Suprapubic skin (tissue), 4 donors: Measurements from ENCODE around the gene RGS6. TPM values are rescaled to one million over a fixed set of nuclear protein-coding genes. Genes with fewer than 3 reads are reported as not detected.

Source experiments
- DNase-seq, 2 donors: peaks; one replicate each; pipeline ENCODE4 v3.0.0-alpha.2; 2019; ENCODE audit warnings: low spot score in 2 of 2
- H3K27ac ChIP-seq: fragments of 200-600 bp; sonication (generic); one replicate; pipeline ENCODE4 v1.5.1; 2019
- H3K27me3 ChIP-seq: fragments of 200-600 bp; sonication (generic); one replicate; pipeline ENCODE4 v1.5.1; 2019
- H3K36me3 ChIP-seq: fragments of 200-600 bp; sonication (generic); one replicate; pipeline ENCODE4 v1.5.1; 2019
- H3K4me1 ChIP-seq: fragments of 200-600 bp; sonication (generic); one replicate; pipeline ENCODE4 v1.5.1; 2019
- H3K4me3 ChIP-seq: fragments of 200-600 bp; sonication (generic); one replicate; pipeline ENCODE4 v1.5.1; 2019; ENCODE audit warnings: mild to moderate bottlenecking
- H3K9me3 ChIP-seq: fragments of 200-600 bp; sonication (generic); one replicate; pipeline ENCODE4 v1.5.1; 2019
- EP300 ChIP-seq: sonication (generic); formaldehyde crosslinking; IDR thresholded peaks from one replicate; pipeline ENCODE4 v1.6.1; 2017; ENCODE audit warnings: antibody characterized with exemption
- POLR2A ChIP-seq, 2 donors: fragments of 450-650 bp; IDR thresholded peaks; one replicate each; pipeline ENCODE4 v1.6.1; 2017; ENCODE audit warnings: antibody characterized with exemption in 2 of 2, mild to moderate bottlenecking in 2 of 2, moderate library complexity in 2 of 2
- POLR2AphosphoS5 ChIP-seq, 3 donors: sonication (generic); formaldehyde crosslinking; IDR thresholded peaks; one replicate each; pipeline ENCODE4 v1.6.1; 2017; ENCODE audit warnings: antibody characterized with exemption in 3 of 3
- whole genome bisulfite sequencing: methylation state at CpG from one replicate; pipeline ENCODE4 v1.1.5; 2018; 5-methylcytosine and 5-hydroxymethylcytosine counted together
- total RNA-seq, 4 donors: library from RNA; depleted of rRNA; stranded (reverse); fragments of >200 nt; gene quantifications; one replicate each; pipeline ENCODE4 v1.1.0, GENCODE V29; 2016
- TF ChIP-seq, protein P1 (sequence below), 2 donors: fragments of 200-600 bp in 1 of 2; fragments of 450-650 bp in 1 of 2; sonication (generic) in 1 of 2; IDR thresholded peaks; one replicate each; pipeline ENCODE4 v1.5.1; 2016 to 2019; ENCODE audit warnings: antibody characterized with exemption in 2 of 2, mild to moderate bottlenecking in 1 of 2, moderate library complexity in 1 of 2

Gene RGS6
- total RNA-seq, 4 donors from 2014 or later, result 0.08 to 4.4 (median 1.0) TPM

DNA sequence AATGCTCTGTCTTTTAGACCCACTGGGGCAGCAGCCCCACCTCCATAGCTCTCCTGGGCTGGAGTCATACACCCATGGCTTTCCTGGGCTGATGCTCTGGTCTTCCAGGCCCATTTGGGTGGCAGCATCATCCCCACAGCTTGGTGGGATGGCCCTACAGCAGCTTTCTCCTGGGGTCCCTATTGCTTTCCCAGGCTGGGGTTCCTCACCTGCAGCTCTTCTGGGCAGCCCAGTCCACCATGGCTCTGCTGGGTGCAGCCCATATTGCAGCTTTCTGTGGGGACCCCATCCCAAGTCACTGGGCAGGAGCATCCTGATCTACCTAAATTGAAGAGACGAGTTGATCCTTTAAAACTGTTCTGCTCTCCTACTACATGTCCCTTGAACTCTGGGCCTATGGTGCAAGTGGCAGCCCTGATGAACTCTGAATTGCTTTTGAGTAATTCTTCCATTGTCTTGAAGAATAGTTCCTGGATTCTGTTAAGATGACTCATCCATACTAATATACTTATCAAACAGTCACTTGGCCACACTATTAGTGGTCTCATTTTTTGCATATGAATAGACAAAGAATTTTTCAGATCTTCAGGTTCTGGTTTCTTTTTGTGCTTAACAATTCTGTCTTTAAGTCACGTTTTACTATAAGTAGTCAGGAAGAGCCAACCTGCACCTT is 571.6 kb downstream of the RGS6 start:
- no peak for DNase-seq
- Histone ChIP-seq H3K27ac (no peak overlapping the region), H3K27me3 (no peaks in the 10 kb centered on the region), H3K4me3 (no peak overlapping the region), H3K9me3 (no peaks in the 10 kb centered on the region), H3K36me3 (no peaks in the 10 kb centered on the region), H3K4me1 (no peaks in the 10 kb centered on the region)
- 85% methylated on average over 2 of the region's 2 CpGs for WGBS
- TF ChIP-seq, protein P1, sequence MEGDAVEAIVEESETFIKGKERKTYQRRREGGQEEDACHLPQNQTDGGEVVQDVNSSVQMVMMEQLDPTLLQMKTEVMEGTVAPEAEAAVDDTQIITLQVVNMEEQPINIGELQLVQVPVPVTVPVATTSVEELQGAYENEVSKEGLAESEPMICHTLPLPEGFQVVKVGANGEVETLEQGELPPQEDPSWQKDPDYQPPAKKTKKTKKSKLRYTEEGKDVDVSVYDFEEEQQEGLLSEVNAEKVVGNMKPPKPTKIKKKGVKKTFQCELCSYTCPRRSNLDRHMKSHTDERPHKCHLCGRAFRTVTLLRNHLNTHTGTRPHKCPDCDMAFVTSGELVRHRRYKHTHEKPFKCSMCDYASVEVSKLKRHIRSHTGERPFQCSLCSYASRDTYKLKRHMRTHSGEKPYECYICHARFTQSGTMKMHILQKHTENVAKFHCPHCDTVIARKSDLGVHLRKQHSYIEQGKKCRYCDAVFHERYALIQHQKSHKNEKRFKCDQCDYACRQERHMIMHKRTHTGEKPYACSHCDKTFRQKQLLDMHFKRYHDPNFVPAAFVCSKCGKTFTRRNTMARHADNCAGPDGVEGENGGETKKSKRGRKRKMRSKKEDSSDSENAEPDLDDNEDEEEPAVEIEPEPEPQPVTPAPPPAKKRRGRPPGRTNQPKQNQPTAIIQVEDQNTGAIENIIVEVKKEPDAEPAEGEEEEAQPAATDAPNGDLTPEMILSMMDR (IDR thresholded peaks at IDR 0.05), result no peak
- TF ChIP-seq EP300, result no peak
- no peak for TF ChIP-seq POLR2AphosphoS5 (IDR thresholded peaks at IDR 0.05)
- no peak for TF ChIP-seq POLR2A (IDR thresholded peaks at IDR 0.05)

GRCh38 chr14:72510566-72510965 is 578.3 kb downstream of the RGS6 start:
- H3K4me1 ChIP-seq, result no peaks in the 10 kb centered on the region
- H3K27ac ChIP-seq, result no peak overlapping the region
- TF ChIP-seq EP300, result no peak
- TF ChIP-seq, protein P1 (IDR thresholded peaks at IDR 0.05), result no peak
- no peak for TF ChIP-seq POLR2A (IDR thresholded peaks at IDR 0.05)
- TF ChIP-seq POLR2AphosphoS5 (IDR thresholded peaks at IDR 0.05), result no peak
- no peaks in the 10 kb centered on the region for H3K36me3 ChIP-seq
- no peaks in the 10 kb centered on the region for H3K9me3 ChIP-seq
- no peak for DNase-seq
- WGBS, result 68% methylated on average over 4 of the region's 4 CpGs
- no peak overlapping the region for H3K4me3 ChIP-seq
- no peaks in the 10 kb centered on the region for H3K27me3 ChIP-seq

- Histone ChIP-seq H3K36me3 (no peaks in the 10 kb centered on the region), H3K4me3 (no peak overlapping the region), H3K27me3 (no peaks in the 10 kb centered on the region), H3K27ac (no peak overlapping the region), H3K9me3 (no peaks in the 10 kb centered on the region), H3K4me1 (peaks cover 2% of the 10 kb centered on the region)
- DNase-seq, result no peak
- 57% methylated on average over 2 of the region's 2 CpGs for WGBS
- TF ChIP-seq EP300 (no peak), POLR2A (IDR thresholded peaks at IDR 0.05) (no peak), POLR2AphosphoS5 (IDR thresholded peaks at IDR 0.05) (no peak)
- TF ChIP-seq, protein P1 (IDR thresholded peaks at IDR 0.05), result no peak
Observed at GRCh38 chr14:72512281-72512680, 580.1 kb downstream of the RGS6 start.

DNA sequence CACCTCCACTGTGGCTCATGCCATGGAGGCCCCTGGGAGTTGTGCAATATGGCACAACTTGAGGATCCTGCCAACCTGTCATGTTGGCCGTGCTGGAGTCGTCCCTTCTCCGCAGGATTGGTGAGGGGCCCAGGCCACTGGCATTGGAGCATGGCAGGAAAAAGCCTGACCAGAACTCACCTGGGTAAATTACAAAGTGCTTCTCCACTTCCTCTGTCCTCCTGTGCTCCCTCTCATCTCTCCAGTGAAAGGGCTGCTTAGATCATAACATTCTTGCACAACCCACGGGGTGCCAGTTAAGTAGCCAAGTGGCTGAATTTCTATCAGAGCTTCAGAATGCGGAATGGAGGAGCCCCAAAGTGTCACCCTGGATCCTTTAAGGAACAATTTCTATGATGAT is 580.7 kb downstream of the RGS6 start:
- peaks cover 3% of the 10 kb centered on the region for H3K4me1 ChIP-seq

DNA sequence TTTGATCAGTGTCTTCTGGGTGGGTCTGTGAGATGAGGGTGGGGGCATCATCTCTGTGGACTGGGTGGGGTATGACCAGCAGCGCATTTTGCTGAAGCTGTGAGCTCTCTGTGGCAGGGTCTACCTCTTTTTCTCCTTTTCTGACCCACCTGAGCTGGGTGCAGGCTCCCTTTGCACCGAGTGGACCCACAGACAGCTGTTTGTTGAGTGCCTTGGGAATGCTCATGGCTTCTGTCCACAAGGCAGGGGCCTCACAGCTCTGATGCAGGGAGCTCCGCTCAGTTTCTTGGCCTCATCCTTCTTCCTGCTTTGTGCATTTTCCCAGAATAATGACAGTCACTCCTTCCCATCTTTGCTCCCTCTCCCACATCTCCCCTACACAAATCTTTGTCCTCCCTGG is 581.1 kb downstream of the RGS6 start:
- no peaks in the 10 kb centered on the region for H3K27me3 ChIP-seq
- DNase-seq, result no peak
- H3K27ac ChIP-seq, result no peak overlapping the region
- H3K36me3 ChIP-seq, result no peaks in the 10 kb centered on the region
- no peak overlapping the region for H3K4me3 ChIP-seq
- H3K4me1 ChIP-seq, result peaks cover 3% of the 10 kb centered on the region
- H3K9me3 ChIP-seq, result no peaks in the 10 kb centered on the region
- WGBS, result 77% methylated on average over 3 of the region's 3 CpGs
- TF ChIP-seq EP300, result no peak
- TF ChIP-seq POLR2AphosphoS5 (IDR thresholded peaks at IDR 0.05), result no peak
- no peak for TF ChIP-seq POLR2A (IDR thresholded peaks at IDR 0.05)
- TF ChIP-seq, protein P1 (IDR thresholded peaks at IDR 0.05), result no peak

More for the DNA sequence above, 580.7 kb downstream of the RGS6 start:
- no peak for DNase-seq
- TF ChIP-seq POLR2A (IDR thresholded peaks at IDR 0.05) (no peak), POLR2AphosphoS5 (IDR thresholded peaks at IDR 0.05) (no peak), EP300 (no peak)
- TF ChIP-seq, protein P1 (IDR thresholded peaks at IDR 0.05), result no peak
- 82% methylated on average over 5 of the region's 5 CpGs for WGBS
- H3K4me3 ChIP-seq, result no peak overlapping the region
- no peaks in the 10 kb centered on the region for H3K36me3 ChIP-seq
- no peaks in the 10 kb centered on the region for H3K27me3 ChIP-seq
- no peaks in the 10 kb centered on the region for H3K9me3 ChIP-seq
- H3K27ac ChIP-seq, result no peak overlapping the region
